HepG2 (cell line): ENCODE measurements around the gene ANKRD65. TPM values are rescaled to one million over a fixed set of nuclear protein-coding genes. Genes with fewer than 3 reads are reported as not detected.

ENCODE experiments used
- ATM ChIP-seq: fragments of 450-650 bp; IDR thresholded peaks from 2 replicates; pipeline ENCODE4 v1.7.1; 2017; ENCODE audit warnings: mild to moderate bottlenecking, borderline replicate concordance
- DNMT1 ChIP-seq: sonication (generic); formaldehyde crosslinking; IDR thresholded peaks from 2 replicates; pipeline ENCODE4 v1.5.1; 2020; ENCODE audit warnings: mild to moderate bottlenecking, missing genetic modification reagents
- FOXJ3 ChIP-seq: sonication (generic); formaldehyde crosslinking; IDR thresholded peaks from 2 replicates; pipeline ENCODE4 v1.4.0; 2020; ENCODE audit warnings: missing genetic modification reagents, mild to moderate bottlenecking, borderline replicate concordance
- NPAS2 ChIP-seq: sonication (generic); formaldehyde crosslinking; IDR thresholded peaks from 2 replicates; pipeline ENCODE4 v1.8.0; 2022; ENCODE audit warnings: mild to moderate bottlenecking, missing genetic modification reagents, borderline replicate concordance
- PAX8 ChIP-seq: sonication (generic); formaldehyde crosslinking; IDR thresholded peaks from 2 replicates; pipeline ENCODE4 v1.8.0; 2022; ENCODE audit warnings: mild to moderate bottlenecking, missing genetic modification reagents, borderline replicate concordance
- RARA ChIP-seq: IDR thresholded peaks from 2 replicates; pipeline ENCODE4 v1.6.1; 2016; ENCODE audit warnings: missing genetic modification reagents, missing compliant biosample characterization
- RBAK ChIP-seq: sonication (generic); formaldehyde crosslinking; IDR thresholded peaks from 2 replicates; pipeline ENCODE4 v1.5.1; 2020; ENCODE audit warnings: mild to moderate bottlenecking, missing genetic modification reagents
- SMC3 ChIP-seq: IDR thresholded peaks from 2 replicates; pipeline ENCODE4 v1.6.1; 2011; ENCODE audit warnings: low read length, improper control_type of control experiment
- TGIF2 ChIP-seq: IDR thresholded peaks from 2 replicates; pipeline ENCODE4 v1.6.1; 2016; ENCODE audit warnings: control low read depth, missing compliant biosample characterization
- TP53 ChIP-seq: sonication (generic); formaldehyde crosslinking; conservative IDR thresholded peaks from 2 replicates; pipeline ENCODE4 v1.4.0; 2020; ENCODE audit warnings: missing genetic modification reagents
- U2AF1 ChIP-seq: fragments of 200-400 bp; formaldehyde crosslinking; optimal IDR thresholded peaks from 2 replicates; pipeline ENCODE3; 2017; ENCODE audit warnings: mild to moderate bottlenecking, low read depth, low read length
- ZBTB3 ChIP-seq: sonication (generic); formaldehyde crosslinking; IDR thresholded peaks from 2 replicates; pipeline ENCODE4 v1.4.0; 2020; ENCODE audit warnings: low read depth, mild to moderate bottlenecking, moderate library complexity, missing genetic modification reagents, borderline replicate concordance
- ZFP37 ChIP-seq: sonication (generic); formaldehyde crosslinking; IDR thresholded peaks from 2 replicates; pipeline ENCODE4 v1.4.0; 2020; ENCODE audit warnings: missing genetic modification reagents, borderline replicate concordance
- ZNF24 ChIP-seq: fragments of 450-650 bp; IDR thresholded peaks from 2 replicates; pipeline ENCODE4 v1.6.1; 2017; ENCODE audit warnings: antibody characterized with exemption, mild to moderate bottlenecking
- ZNF343 ChIP-seq: sonication (generic); formaldehyde crosslinking; IDR thresholded peaks from 2 replicates; pipeline ENCODE4 v1.4.0; 2020; ENCODE audit warnings: mild to moderate bottlenecking, missing genetic modification reagents
- ZNF550 ChIP-seq: sonication (generic); formaldehyde crosslinking; IDR thresholded peaks from 2 replicates; pipeline ENCODE4 v1.4.0; 2020; ENCODE audit warnings: mild to moderate bottlenecking, missing genetic modification reagents, borderline replicate concordance
- ZNF609 ChIP-seq: sonication (generic); formaldehyde crosslinking; IDR thresholded peaks from 2 replicates; pipeline ENCODE4 v1.4.0; 2020; ENCODE audit warnings: mild to moderate bottlenecking, missing genetic modification reagents, borderline replicate concordance
- ZNF619 ChIP-seq: sonication (generic); formaldehyde crosslinking; IDR thresholded peaks from 2 replicates; pipeline ENCODE4 v1.4.0; 2020; ENCODE audit warnings: mild to moderate bottlenecking, missing genetic modification reagents
- ZNF703 ChIP-seq: sonication (generic); formaldehyde crosslinking; IDR thresholded peaks from 2 replicates; pipeline ENCODE4 v1.5.1; 2020; ENCODE audit warnings: missing genetic modification reagents, mild to moderate bottlenecking, moderate library complexity, borderline replicate concordance
- ZNF781 ChIP-seq: sonication (generic); formaldehyde crosslinking; IDR thresholded peaks from 2 replicates; pipeline ENCODE4 v1.5.1; 2020; ENCODE audit warnings: borderline replicate concordance, mild to moderate bottlenecking, missing genetic modification reagents; ENCODE audit errors: not compliant biosample characterization
- ZNF792 ChIP-seq: IDR thresholded peaks from 2 replicates; pipeline ENCODE4 v1.6.1; 2016
- ZNF841 ChIP-seq: sonication (generic); formaldehyde crosslinking; IDR thresholded peaks from 2 replicates; pipeline ENCODE4 v1.8.1; 2023; ENCODE audit warnings: missing genetic modification reagents, borderline replicate concordance
- polyA plus RNA-seq, 8 experiments: library from polyadenylated mRNA; depleted of rRNA in 3 of 8; stranded (reverse) in 7 of 8; unstranded in 1 of 8; fragments of >200 nt; fragmentation: Illumina TruSeq in 4 of 8; extraction: Trizol in 4 of 8; gene quantifications; 2 replicates each; pipeline versions ENCODE4 v1.2.1 to v1.2.3, GENCODE V29; 2011 to 2016; ENCODE audit warnings: low read depth in 4 of 8, missing spikeins in 1 of 8, mixed read lengths in 1 of 8; ENCODE audit not compliant: insufficient read depth in 1 of 8
- total RNA-seq, 5 experiments: library from RNA; depleted of rRNA; stranded (reverse); fragments of >200 nt; fragmentation: Illumina TruSeq; extraction: Trizol; gene quantifications; 2 replicates each; pipeline ENCODE4 v1.2.3, GENCODE V29; 2016; ENCODE audit warnings: low read depth in 1 of 5
- TF ChIP-seq, protein P1 (sequence below): sonication (generic); formaldehyde crosslinking; IDR thresholded peaks from 2 replicates; pipeline ENCODE4 v1.5.0; 2020; ENCODE audit warnings: mild to moderate bottlenecking, missing genetic modification reagents

The ANKRD65 gene
- total and polyA plus RNA-seq, 2 of the 13 experiments (the other 11 are each of a cell fraction or from before 2014, with no cell fraction given) = 12.1 to 30.1 TPM

GRCh38 chr1:1432951-1433803 lies 12.1 kb upstream of the ANKRD65 start (continued):
- TF ChIP-seq ZNF609 (CRISPR knock-in tag) = peak; percentile 88
- no peak; the same call in 1 of the 2 replicates for TF ChIP-seq DNMT1
- no peak for TF ChIP-seq U2AF1
- TF ChIP-seq ZFP37 (CRISPR knock-in tag) = no peak
- peak; percentile 71; the same call in 1 of the 2 replicates for TF ChIP-seq ZBTB3 (CRISPR knock-in tag)
- TF ChIP-seq ZNF550 (CRISPR knock-in tag) = peak; percentile 74; the same call in 1 of the 2 replicates
- no peak; the same call in 1 of the 2 replicates for TF ChIP-seq TP53 (CRISPR knock-in tag)
- no peak for TF ChIP-seq ZNF781 (CRISPR knock-in tag)
- peak; percentile 27; the same call in 1 of the 2 replicates for TF ChIP-seq ZNF703 (CRISPR knock-in tag)
- peak; percentile 19; the same call in 1 of the 2 replicates for TF ChIP-seq SMC3
- no peak for TF ChIP-seq ATM
- no peak for TF ChIP-seq RBAK (CRISPR knock-in tag)
- no peak; the same call in 1 of the 2 replicates for TF ChIP-seq FOXJ3
- no peak; the same call in 1 of the 2 replicates for TF ChIP-seq ZNF619 (CRISPR knock-in tag)
- peak; percentile 71 for TF ChIP-seq ZNF343
- TF ChIP-seq, protein P1, sequence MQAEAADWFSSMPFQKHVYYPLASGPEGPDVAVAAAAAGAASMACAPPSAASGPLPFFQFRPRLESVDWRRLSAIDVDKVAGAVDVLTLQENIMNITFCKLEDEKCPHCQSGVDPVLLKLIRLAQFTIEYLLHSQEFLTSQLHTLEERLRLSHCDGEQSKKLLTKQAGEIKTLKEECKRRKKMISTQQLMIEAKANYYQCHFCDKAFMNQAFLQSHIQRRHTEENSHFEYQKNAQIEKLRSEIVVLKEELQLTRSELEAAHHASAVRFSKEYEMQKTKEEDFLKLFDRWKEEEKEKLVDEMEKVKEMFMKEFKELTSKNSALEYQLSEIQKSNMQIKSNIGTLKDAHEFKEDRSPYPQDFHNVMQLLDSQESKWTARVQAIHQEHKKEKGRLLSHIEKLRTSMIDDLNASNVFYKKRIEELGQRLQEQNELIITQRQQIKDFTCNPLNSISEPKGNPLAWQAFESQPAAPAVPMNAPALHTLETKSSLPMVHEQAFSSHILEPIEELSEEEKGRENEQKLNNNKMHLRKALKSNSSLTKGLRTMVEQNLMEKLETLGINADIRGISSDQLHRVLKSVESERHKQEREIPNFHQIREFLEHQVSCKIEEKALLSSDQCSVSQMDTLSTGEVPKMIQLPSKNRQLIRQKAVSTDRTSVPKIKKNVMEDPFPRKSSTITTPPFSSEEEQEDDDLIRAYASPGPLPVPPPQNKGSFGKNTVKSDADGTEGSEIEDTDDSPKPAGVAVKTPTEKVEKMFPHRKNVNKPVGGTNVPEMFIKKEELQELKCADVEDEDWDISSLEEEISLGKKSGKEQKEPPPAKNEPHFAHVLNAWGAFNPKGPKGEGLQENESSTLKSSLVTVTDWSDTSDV (CRISPR knock-in tag) = no peak
- peak; percentile 90 for TF ChIP-seq ZNF792 (CRISPR knock-in tag)
- peak; percentile 97 for TF ChIP-seq RARA (CRISPR knock-in tag)
- TF ChIP-seq ZNF24 = no peak
- peak; percentile 96 for TF ChIP-seq TGIF2 (CRISPR knock-in tag)
- TF ChIP-seq PAX8 (CRISPR knock-in tag) = no peak
- no peak for TF ChIP-seq ZNF841 (CRISPR knock-in tag)
- no peak for TF ChIP-seq NPAS2
